ENCODE data around the gene URB2. TPM values are rescaled to one million over a fixed set of nuclear protein-coding genes. Genes with fewer than 3 reads are reported as not detected.

Gene URB2
- total and polyA plus RNA-seq, 4 experiments from 2014 or later = 3.5 to 9.4 (median 7.9) TPM

DNA sequence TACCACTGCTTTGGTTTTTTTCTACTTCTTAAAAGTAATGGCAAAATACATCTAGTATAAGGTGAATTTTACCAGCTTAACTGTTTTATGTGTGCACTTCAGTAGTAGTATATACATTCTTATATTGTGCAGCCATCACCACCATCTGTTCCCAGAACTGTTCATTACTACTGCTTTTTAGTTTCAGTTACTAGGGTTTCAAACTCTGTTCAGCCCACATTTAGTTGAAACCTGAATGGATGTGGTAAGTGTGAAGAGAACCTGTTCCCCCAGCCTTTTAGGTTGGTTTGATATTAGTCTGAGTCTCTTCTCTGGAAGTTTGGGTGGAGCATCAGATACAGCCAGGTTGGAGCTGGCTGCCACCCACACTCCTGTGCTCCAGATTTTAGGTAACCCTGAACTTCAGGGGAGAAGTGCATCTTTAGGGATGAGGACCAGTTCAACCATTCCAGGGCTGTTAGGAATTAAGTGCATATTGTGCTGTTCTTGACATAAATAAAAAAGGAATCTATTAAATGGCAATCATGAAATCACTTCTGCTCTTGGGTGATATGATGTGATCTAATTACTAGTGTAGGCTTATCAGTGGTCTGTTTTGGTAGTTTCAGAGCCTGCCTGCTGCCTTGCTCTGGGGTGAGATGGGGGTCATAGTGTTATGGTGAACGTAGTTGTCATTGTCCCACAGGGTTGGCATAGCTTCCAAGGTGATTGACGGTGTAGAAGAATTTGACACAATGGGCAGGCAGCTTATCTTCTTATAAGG, 32.1 kb downstream of the URB2 start:
- intact Hi-C loops (cut with micrococcal nuclease) = no loop called here
- Mint-ChIP-seq H3K36me3 (peaks cover 34 to 63% of the 10 kb centered on the region in 2 donors), H3K27ac (peak overlapping the region in 2 of 7 donors; percentile 59 to 74), H3K4me3 (no peak overlapping the region), H3K9me3 (no peaks in the 10 kb centered on the region), H3K4me1 (peaks cover 3 to 7% (median 4%) of the 10 kb centered on the region in 4 donors), H3K27me3 (no peaks in the 10 kb centered on the region)
- Histone ChIP-seq H3K4me3 (ENCODE audit: low read length in 2 of 2) (no peak overlapping the region), H3K27me3 (ENCODE audit: insufficient read depth, low read length) (no peaks in the 10 kb centered on the region), H3K4me1 (ENCODE audit: insufficient read depth, low read length) (no peaks in the 10 kb centered on the region), H3K27ac (ENCODE audit: low read depth, low read length) (no peak overlapping the region), H3K9me3 (ENCODE audit: control insufficient read depth in 1 of 2, low read length in 2 of 2) (no peaks in the 10 kb centered on the region), H3K36me3 (ENCODE audit: insufficient read depth, low read length) (peaks cover 7% of the 10 kb centered on the region)
- ChIA-PET CTCF (ENCODE audit: partially characterized antibody) (interaction anchor here (2.0 to 5.2 kb wide), 2 partner anchors 508 to 652 kb away, joined by 5 to 49 read pairs; no protein-coding TSS in a partner anchor), POLR2A (ENCODE audit: partially characterized antibody) (no interaction called here)
- no peak for DNase-seq

DNA sequence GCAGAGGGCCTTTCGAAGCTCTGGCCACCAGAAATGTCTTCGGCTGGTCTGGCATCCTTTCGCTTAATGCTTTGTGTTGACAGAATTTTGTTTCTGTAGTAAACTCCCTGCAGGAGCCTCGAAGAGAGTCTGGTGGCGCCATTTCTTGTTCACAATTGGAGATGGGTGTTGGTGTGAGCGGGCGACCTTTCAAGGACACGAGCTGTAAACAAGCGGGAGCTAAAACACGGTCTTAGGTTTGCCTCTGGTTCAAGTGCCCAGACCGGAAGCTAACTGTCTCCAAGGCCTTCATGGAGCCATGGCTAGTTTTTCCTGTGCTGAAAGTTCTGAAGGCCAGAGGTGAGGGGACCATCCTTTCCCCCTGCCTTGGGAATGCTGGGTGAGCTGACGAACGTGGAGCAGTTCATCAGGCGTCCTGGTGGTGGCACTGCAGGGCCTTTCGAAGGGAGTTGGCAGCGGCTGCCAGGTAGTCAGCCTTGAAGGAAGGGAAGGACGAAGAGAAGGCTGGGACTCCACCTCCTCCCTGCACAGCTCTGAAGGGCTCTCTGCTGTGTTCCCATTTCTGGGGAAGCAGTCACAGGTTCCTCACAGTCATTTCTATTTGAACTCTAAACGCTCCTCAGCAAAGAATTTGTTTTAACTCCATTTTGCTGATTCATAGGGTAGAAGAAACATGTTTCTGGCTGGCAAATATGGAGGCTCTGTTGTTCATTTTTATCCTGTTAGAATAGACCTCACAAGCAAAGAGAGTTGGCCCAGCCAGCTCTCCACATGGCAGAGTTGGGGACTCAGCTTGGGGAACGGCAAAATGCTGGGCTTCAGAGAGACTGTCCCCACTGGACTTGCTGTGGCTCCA, 35.2 kb downstream of the URB2 start:
- Mint-ChIP-seq H3K36me3 (peaks cover 16 to 37% of the 10 kb centered on the region in 2 donors), H3K4me1 (peaks cover 3 to 7% (median 4%) of the 10 kb centered on the region in 4 donors), H3K27me3 (no peaks in the 10 kb centered on the region), H3K4me3 (no peak overlapping the region), H3K9me3 (no peaks in the 10 kb centered on the region), H3K27ac (peak overlapping the region in 3 of 7 donors; percentile 13 to 51 (median 50))
- peak; percentile 59 to 66 (median 62) for DNase-seq
- CTCF ChIA-PET (ENCODE audit: partially characterized antibody) = interaction anchor here (0.6 to 5.2 kb wide), 18 partner anchors 9 to 982 kb away, joined by 3 to 62 read pairs (median 5); no protein-coding TSS in a partner anchor
- H3K4me1 ChIP-seq (ENCODE audit: insufficient read depth, low read length) = peaks cover 16% of the 10 kb centered on the region
- H3K27me3 ChIP-seq (ENCODE audit: insufficient read depth, low read length) = no peaks in the 10 kb centered on the region
- H3K4me3 ChIP-seq (ENCODE audit: low read length in 2 of 2) = no peak overlapping the region
- H3K36me3 ChIP-seq (ENCODE audit: insufficient read depth, low read length) = peaks cover 7% of the 10 kb centered on the region
- no peaks in the 10 kb centered on the region for H3K9me3 ChIP-seq (ENCODE audit: control insufficient read depth in 1 of 2, low read length in 2 of 2)
- POLR2A ChIA-PET (ENCODE audit: partially characterized antibody) = interaction anchor here (0.9 kb wide), 1 partner anchor 92 kb away, joined by 3 read pairs; no protein-coding TSS in a partner anchor
- intact Hi-C loops (cut with micrococcal nuclease) = loop anchor here (1.0 to 2.0 kb wide), 2 partner anchors 54 to 649 kb away; no protein-coding TSS in a partner anchor
- no peak overlapping the region for H3K27ac ChIP-seq (ENCODE audit: low read depth, low read length)

DNA sequence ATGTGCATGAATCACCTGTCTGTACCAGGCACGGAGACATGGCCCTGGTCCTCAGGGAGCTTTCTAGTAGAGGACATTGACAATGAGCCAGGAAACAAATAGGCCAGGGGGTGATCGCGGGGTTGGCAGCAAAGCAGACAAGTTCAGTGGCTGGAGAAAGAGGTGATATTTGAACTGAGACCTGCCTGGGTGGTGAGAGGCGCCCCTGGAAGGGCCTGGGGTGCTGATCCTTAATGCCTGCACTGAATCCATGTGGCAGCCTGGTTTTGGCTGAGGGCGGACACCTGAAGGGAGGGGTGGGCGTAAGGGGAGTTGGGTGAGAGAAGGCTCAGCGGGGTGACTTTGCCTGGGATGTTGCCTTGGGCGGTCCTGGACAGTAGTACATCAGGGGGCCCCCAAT, 35.9 kb downstream of the URB2 start:
- no peaks in the 10 kb centered on the region for H3K27me3 Mint-ChIP-seq
- no peak overlapping the region for H3K4me3 ChIP-seq (ENCODE audit: low read length in 2 of 2)
- H3K27ac Mint-ChIP-seq = peak overlapping the region in 1 of 7 donors; percentile 13
- no peak for DNase-seq
- no peaks in the 10 kb centered on the region for H3K9me3 ChIP-seq (ENCODE audit: control insufficient read depth in 1 of 2, low read length in 2 of 2)
- ChIA-PET POLR2A (ENCODE audit: partially characterized antibody) (interaction anchor here (0.9 kb wide), 1 partner anchor 92 kb away, joined by 3 read pairs; no protein-coding TSS in a partner anchor), CTCF (ENCODE audit: partially characterized antibody) (interaction anchor here (0.7 to 5.2 kb wide), 16 partner anchors 9 to 981 kb away, joined by 3 to 62 read pairs (median 6); partner anchors contain the start of gene ABCB10)
- peaks cover 16% of the 10 kb centered on the region for H3K4me1 ChIP-seq (ENCODE audit: insufficient read depth, low read length)
- peaks cover 7% of the 10 kb centered on the region for H3K36me3 ChIP-seq (ENCODE audit: insufficient read depth, low read length)
- intact Hi-C loops (cut with micrococcal nuclease) = loop anchor here (1.0 to 2.0 kb wide), 2 partner anchors 53 to 648 kb away; no protein-coding TSS in a partner anchor
- no peaks in the 10 kb centered on the region for H3K27me3 ChIP-seq (ENCODE audit: insufficient read depth, low read length)
- H3K4me1 Mint-ChIP-seq = peaks cover 3 to 7% (median 4%) of the 10 kb centered on the region in 4 donors
- peaks cover 16 to 32% of the 10 kb centered on the region in 2 donors for H3K36me3 Mint-ChIP-seq
- H3K27ac ChIP-seq (ENCODE audit: low read depth, low read length) = no peak overlapping the region
- no peak overlapping the region for H3K4me3 Mint-ChIP-seq
- no peaks in the 10 kb centered on the region for H3K9me3 Mint-ChIP-seq

DNA sequence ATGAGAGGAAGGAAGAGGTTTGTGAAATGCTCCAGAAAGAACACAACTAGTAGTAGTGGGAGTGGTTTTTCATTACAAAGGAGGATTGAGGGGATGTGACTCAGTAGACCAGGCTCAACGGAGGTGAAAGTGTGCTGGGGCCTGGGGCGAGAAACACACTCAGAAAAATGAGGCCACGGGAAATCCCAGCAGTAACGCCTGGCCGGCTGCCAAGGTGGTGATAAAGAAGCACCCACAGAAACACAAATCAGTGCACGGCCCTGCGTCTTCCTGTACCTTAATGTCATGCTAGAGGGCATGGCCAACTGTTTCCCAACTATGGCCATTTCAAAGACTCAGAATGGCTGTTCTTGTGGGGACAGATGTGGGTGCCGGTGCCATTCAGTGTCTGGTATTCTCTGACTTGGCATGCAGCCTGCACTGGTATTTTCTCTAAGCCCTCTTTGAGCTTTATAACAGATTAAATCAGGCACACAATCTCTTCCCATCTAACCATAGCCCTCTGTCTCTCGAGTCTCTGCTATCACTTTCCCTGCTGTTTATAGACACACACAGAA, 38.2 kb downstream of the URB2 start:
- H3K4me3 ChIP-seq (ENCODE audit: low read length in 2 of 2) = no peak overlapping the region
- Mint-ChIP-seq H3K4me3 (no peak overlapping the region), H3K4me1 (peaks cover 3 to 7% (median 4%) of the 10 kb centered on the region in 4 donors), H3K27me3 (no peaks in the 10 kb centered on the region), H3K9me3 (no peaks in the 10 kb centered on the region), H3K27ac (no peak overlapping the region), H3K36me3 (peaks cover 14 to 23% of the 10 kb centered on the region in 2 donors)
- H3K9me3 ChIP-seq (ENCODE audit: control insufficient read depth in 1 of 2, low read length in 2 of 2) = no peaks in the 10 kb centered on the region
- ChIA-PET CTCF (ENCODE audit: partially characterized antibody) (interaction anchor here (4.7 kb wide), 1 partner anchor 646 kb away, joined by 62 read pairs; no protein-coding TSS in a partner anchor), POLR2A (ENCODE audit: partially characterized antibody) (no interaction called here)
- H3K36me3 ChIP-seq (ENCODE audit: insufficient read depth, low read length) = peaks cover 4% of the 10 kb centered on the region
- intact Hi-C loops (cut with micrococcal nuclease) = no loop called here
- H3K4me1 ChIP-seq (ENCODE audit: insufficient read depth, low read length) = peaks cover 16% of the 10 kb centered on the region
- peak; percentile 69 to 80 (median 75) for DNase-seq
- no peaks in the 10 kb centered on the region for H3K27me3 ChIP-seq (ENCODE audit: insufficient read depth, low read length)
- peak overlapping the region; percentile 23 for H3K27ac ChIP-seq (ENCODE audit: low read depth, low read length)

DNA sequence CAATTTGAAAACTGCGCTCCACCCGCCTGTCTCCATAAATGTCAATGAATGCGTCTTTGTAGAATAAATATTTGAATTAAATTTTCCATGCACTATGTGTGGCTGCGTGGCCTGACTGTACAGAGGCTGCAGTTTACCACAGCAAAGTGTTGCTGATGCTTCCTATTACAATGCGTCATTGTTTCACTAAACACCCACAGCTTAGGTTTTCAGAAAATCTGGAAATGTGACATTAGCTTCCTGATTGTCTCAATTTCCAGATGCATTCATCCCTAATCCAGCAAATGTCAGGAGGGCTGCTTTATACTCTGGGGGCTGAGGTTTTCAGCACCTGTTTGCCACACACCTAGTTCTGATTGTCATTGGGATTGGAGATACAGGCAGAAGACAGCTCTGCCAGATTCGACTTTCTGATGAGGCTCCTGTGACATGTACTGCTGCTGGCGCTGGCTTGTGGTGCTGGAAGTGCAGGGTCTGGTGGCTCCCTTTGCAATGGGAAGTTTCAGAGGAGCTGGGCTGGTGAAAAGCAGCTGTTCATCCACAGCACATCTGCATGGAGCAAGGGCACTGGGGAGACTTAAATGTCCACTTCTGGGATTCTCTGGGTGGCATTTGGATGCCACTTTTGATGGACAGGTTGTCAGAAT, 40.0 kb downstream of the URB2 start:
- DNase-seq = no peak
- Histone ChIP-seq H3K4me3 (ENCODE audit: low read length in 2 of 2) (no peak overlapping the region), H3K36me3 (ENCODE audit: insufficient read depth, low read length) (no peaks in the 10 kb centered on the region), H3K9me3 (ENCODE audit: control insufficient read depth in 1 of 2, low read length in 2 of 2) (no peaks in the 10 kb centered on the region), H3K27ac (ENCODE audit: low read depth, low read length) (no peak overlapping the region), H3K27me3 (ENCODE audit: insufficient read depth, low read length) (no peaks in the 10 kb centered on the region), H3K4me1 (ENCODE audit: insufficient read depth, low read length) (peaks cover 16% of the 10 kb centered on the region)
- peaks cover 3 to 6% (median 4%) of the 10 kb centered on the region in 4 donors for H3K4me1 Mint-ChIP-seq
- CTCF ChIA-PET (ENCODE audit: partially characterized antibody) = interaction anchor here (1.4 kb wide), 1 partner anchor 639 kb away, joined by 3 read pairs; no protein-coding TSS in a partner anchor
- H3K9me3 Mint-ChIP-seq = no peaks in the 10 kb centered on the region
- H3K27ac Mint-ChIP-seq = no peak overlapping the region
- peaks cover 3 to 18% of the 10 kb centered on the region in 2 donors for H3K36me3 Mint-ChIP-seq
- H3K27me3 Mint-ChIP-seq = no peaks in the 10 kb centered on the region
- intact Hi-C loops (cut with micrococcal nuclease) = no loop called here
- POLR2A ChIA-PET (ENCODE audit: partially characterized antibody) = no interaction called here
- H3K4me3 Mint-ChIP-seq = no peak overlapping the region

DNA sequence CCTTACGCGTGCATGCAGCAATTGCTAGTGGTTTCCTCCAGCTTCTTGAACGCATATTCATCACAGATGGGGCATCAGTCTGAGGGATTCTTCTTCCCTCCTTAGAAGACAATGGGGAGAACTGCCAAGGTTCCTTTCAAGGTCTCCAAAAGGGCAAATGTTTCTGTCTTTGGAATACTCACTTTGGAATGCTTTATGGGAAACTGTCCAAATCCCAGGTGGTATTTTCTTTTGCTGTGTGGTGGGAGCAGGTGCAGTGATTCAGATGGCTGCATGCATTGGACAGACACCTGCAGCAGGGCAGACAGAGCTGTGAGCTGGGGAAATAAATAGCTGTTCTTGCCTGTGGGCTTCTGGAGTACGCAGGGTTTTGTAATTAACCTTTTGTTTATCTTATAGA, 40.5 kb downstream of the URB2 start:
- Mint-ChIP-seq H3K9me3 (no peaks in the 10 kb centered on the region), H3K27me3 (no peaks in the 10 kb centered on the region), H3K27ac (peak overlapping the region in 1 of 7 donors; percentile 7), H3K36me3 (peaks cover 0 to 14% of the 10 kb centered on the region in 2 donors), H3K4me3 (no peak overlapping the region), H3K4me1 (peaks cover 0 to 2% (median under 1%) of the 10 kb centered on the region in 4 donors)
- H3K27ac ChIP-seq (ENCODE audit: low read depth, low read length) = no peak overlapping the region
- no peaks in the 10 kb centered on the region for H3K9me3 ChIP-seq (ENCODE audit: control insufficient read depth in 1 of 2, low read length in 2 of 2)
- CTCF ChIA-PET (ENCODE audit: partially characterized antibody) = interaction anchor here (1.4 kb wide), 1 partner anchor 638 kb away, joined by 3 read pairs; no protein-coding TSS in a partner anchor
- H3K4me1 ChIP-seq (ENCODE audit: insufficient read depth, low read length) = peaks cover 16% of the 10 kb centered on the region
- no peak overlapping the region for H3K4me3 ChIP-seq (ENCODE audit: low read length in 2 of 2)
- POLR2A ChIA-PET (ENCODE audit: partially characterized antibody) = no interaction called here
- no peaks in the 10 kb centered on the region for H3K36me3 ChIP-seq (ENCODE audit: insufficient read depth, low read length)
- no peaks in the 10 kb centered on the region for H3K27me3 ChIP-seq (ENCODE audit: insufficient read depth, low read length)
- intact Hi-C loops (cut with micrococcal nuclease) = no loop called here
- DNase-seq = no peak
